Measurements from ENCODE around the gene PKD2L2. TPM values are rescaled to one million over a fixed set of nuclear protein-coding genes. Genes with fewer than 3 reads are reported as not detected.

The PKD2L2 gene
- total RNA-seq, 2 experiments from 2014 or later = not detected

- Mint-ChIP-seq H3K9me3 (peaks cover 13% of the 10 kb centered on the region), H3K36me3 (ENCODE audit: low read depth) (peaks cover 4% of the 10 kb centered on the region), H3K27ac (no peak overlapping the region), H3K27me3 (peaks cover 4% of the 10 kb centered on the region), H3K4me1 (ENCODE audit: low read depth) (no peaks in the 10 kb centered on the region), H3K4me3 (no peak overlapping the region)
- POLR2A ChIA-PET = no interaction called here
- TF ChIP-seq CTCF (IDR thresholded peaks at IDR 0.05) = no peak
- Histone ChIP-seq H3K36me3 (ENCODE audit: insufficient read depth, low read length) (no peaks in the 10 kb centered on the region), H3K4me1 (ENCODE audit: insufficient read depth, low read length) (no peaks in the 10 kb centered on the region), H3K9me3 (ENCODE audit: control insufficient read depth in 1 of 2, insufficient read depth in 1 of 2, low read length in 2 of 2) (peaks cover 20 to 32% of the 10 kb centered on the region in 2 experiments), H3K27ac (ENCODE audit: low read depth in 1 of 2, low read length in 2 of 2) (no peak overlapping the region), H3K4me3 (ENCODE audit: low read length) (no peak overlapping the region), H3K27me3 (ENCODE audit: control insufficient read depth in 1 of 2, insufficient read depth in 2 of 2, low read length in 2 of 2) (no peaks in the 10 kb centered on the region)
- no peak for DNase-seq
- intact Hi-C loops (cut with DNase I, micrococcal nuclease) = no loop called here
- ATAC-seq (ENCODE audit: poor library complexity) = no peak
- CTCF ChIA-PET = no interaction called here
These were observed 25.5 kb downstream of the PKD2L2 start for GRCh38 chr5:137914758-137915157.

GRCh38 chr5:137916923-137917322 lies 27.7 kb downstream of the PKD2L2 start:
- peaks cover under 1% of the 10 kb centered on the region for H3K27me3 Mint-ChIP-seq
- H3K4me3 ChIP-seq (ENCODE audit: low read length) = no peak overlapping the region
- no peaks in the 10 kb centered on the region for H3K4me1 ChIP-seq (ENCODE audit: insufficient read depth, low read length)
- no peaks in the 10 kb centered on the region for H3K27me3 ChIP-seq (ENCODE audit: control insufficient read depth in 1 of 2, insufficient read depth in 2 of 2, low read length in 2 of 2)
- no peak overlapping the region for H3K27ac ChIP-seq (ENCODE audit: low read depth in 1 of 2, low read length in 2 of 2)
- intact Hi-C loops (cut with DNase I, micrococcal nuclease) = no loop called here
- H3K27ac Mint-ChIP-seq = no peak overlapping the region
- TF ChIP-seq CTCF (IDR thresholded peaks at IDR 0.05) = no peak
- H3K9me3 Mint-ChIP-seq = peaks cover 10% of the 10 kb centered on the region
- H3K36me3 Mint-ChIP-seq (ENCODE audit: low read depth) = peaks cover 4% of the 10 kb centered on the region
- ATAC-seq (ENCODE audit: poor library complexity) = no peak
- no peaks in the 10 kb centered on the region for H3K36me3 ChIP-seq (ENCODE audit: insufficient read depth, low read length)
- ChIA-PET POLR2A (no interaction called here), CTCF (no interaction called here)
- no peaks in the 10 kb centered on the region for H3K4me1 Mint-ChIP-seq (ENCODE audit: low read depth)
- H3K9me3 ChIP-seq (ENCODE audit: control insufficient read depth in 1 of 2, insufficient read depth in 1 of 2, low read length in 2 of 2) = peaks cover 20 to 29% of the 10 kb centered on the region in 2 experiments
- DNase-seq = no peak
- no peak overlapping the region for H3K4me3 Mint-ChIP-seq

- intact Hi-C loops (cut with DNase I, micrococcal nuclease) = no loop called here
- H3K36me3 Mint-ChIP-seq (ENCODE audit: low read depth) = peaks cover under 1% of the 10 kb centered on the region
- Histone ChIP-seq H3K27me3 (ENCODE audit: control insufficient read depth in 1 of 2, insufficient read depth in 2 of 2, low read length in 2 of 2) (no peaks in the 10 kb centered on the region), H3K36me3 (ENCODE audit: insufficient read depth, low read length) (no peaks in the 10 kb centered on the region), H3K27ac (ENCODE audit: low read depth in 1 of 2, low read length in 2 of 2) (no peak overlapping the region), H3K9me3 (ENCODE audit: control insufficient read depth in 1 of 2, insufficient read depth in 1 of 2, low read length in 2 of 2) (peaks cover 0 to 6% of the 10 kb centered on the region in 2 experiments), H3K4me1 (ENCODE audit: insufficient read depth, low read length) (no peaks in the 10 kb centered on the region), H3K4me3 (ENCODE audit: low read length) (no peak overlapping the region)
- H3K27me3 Mint-ChIP-seq = no peaks in the 10 kb centered on the region
- no peak for TF ChIP-seq CTCF (IDR thresholded peaks at IDR 0.05)
- H3K4me3 Mint-ChIP-seq = no peak overlapping the region
- H3K4me1 Mint-ChIP-seq (ENCODE audit: low read depth) = no peaks in the 10 kb centered on the region
- CTCF ChIA-PET = interaction anchor here (0.6 kb wide), 1 partner anchor 19 kb away, joined by 3 read pairs; no protein-coding TSS in a partner anchor
- H3K27ac Mint-ChIP-seq = no peak overlapping the region
- peaks cover 4% of the 10 kb centered on the region for H3K9me3 Mint-ChIP-seq
- ATAC-seq (ENCODE audit: poor library complexity) (no peak), DNase-seq (no peak)
- POLR2A ChIA-PET = no interaction called here
These were observed 32.7 kb downstream of the PKD2L2 start for GRCh38 chr5:137921931-137922330.

All from CD4-positive, alpha-beta T cell (primary cell).